ENCODE results near the gene PDE6H.

Gene PDE6H

DNA sequence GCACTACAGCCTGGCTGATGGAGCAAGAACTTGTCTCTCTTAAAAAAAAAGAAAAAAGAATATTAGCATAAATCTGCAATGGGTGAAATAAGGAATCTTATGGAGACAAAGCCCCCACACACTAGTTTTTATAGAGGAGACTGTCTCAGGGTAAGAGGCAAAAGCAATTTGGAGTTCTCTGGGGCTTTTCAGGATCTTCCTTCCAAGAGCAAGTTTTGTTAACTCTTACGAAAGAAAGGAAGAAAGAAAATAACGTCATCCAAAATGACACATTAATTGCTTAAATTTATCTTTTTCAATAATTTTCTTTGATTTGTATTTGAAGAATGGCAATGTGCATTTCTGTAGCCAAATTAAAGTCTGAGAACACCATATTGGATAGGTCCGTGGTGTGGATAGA lies 3.8 kb downstream of the PDE6H start:
- no peak for DNase-seq

DNA sequence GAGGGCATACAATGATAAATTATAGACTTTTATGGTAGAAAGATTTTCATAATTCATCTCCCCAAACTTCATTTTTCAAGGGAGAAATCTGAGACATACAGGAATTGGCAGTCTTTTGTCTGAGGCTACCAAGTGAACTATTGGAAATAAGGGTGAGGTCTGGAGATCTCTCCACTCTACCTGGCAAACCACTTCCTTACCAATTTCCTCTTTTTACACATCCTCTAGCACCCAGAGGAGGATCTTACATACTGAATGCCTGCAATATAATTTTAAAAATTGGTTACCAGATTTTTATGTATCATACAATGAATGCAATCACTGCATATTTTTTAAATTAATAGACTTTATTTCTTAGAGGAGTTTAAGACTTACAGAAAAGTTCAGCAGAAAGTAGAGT lies 6.6 kb downstream of the PDE6H start:
- DNase-seq = no peak

DNA sequence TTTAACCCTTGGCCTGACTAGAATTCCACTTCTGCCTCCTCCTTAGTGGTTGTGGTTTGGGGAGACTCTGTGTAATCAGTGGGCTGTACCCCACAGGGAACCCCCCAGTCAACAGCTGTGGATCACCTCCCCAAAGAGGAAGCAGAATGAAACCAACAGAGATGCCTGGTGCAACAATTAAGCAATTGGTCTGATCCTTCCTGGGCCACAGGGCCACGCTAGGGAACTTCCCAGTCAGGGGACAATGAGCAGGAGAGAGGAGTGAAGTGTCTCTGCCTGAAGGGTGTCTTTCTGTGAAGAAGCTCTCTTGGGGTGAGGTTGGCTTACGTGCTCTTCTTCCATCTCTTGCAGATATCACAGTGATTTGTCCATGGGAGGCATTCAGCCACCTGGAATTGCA lies 8.2 kb downstream of the PDE6H start:
- no peak for DNase-seq

DNA sequence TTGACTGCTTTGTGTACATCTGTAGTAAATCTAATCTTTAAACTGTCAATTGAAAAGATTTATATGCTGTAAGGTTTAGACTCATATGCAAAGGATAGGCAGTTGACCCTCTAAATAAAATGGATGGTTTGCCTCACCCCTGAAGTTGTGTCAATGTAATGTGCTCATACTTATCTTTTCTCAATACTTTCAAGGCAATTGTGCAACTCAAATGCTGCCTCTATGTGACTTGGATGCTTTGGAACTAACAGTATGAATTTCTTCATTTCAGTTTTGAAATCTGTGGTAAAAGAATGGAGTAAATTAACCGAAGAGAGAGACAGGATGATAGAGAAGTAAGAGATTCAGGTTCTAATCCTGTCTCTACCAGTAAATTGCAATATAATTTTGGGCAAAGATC lies 9.7 kb downstream of the PDE6H start:
- DNase-seq = no peak

DNA sequence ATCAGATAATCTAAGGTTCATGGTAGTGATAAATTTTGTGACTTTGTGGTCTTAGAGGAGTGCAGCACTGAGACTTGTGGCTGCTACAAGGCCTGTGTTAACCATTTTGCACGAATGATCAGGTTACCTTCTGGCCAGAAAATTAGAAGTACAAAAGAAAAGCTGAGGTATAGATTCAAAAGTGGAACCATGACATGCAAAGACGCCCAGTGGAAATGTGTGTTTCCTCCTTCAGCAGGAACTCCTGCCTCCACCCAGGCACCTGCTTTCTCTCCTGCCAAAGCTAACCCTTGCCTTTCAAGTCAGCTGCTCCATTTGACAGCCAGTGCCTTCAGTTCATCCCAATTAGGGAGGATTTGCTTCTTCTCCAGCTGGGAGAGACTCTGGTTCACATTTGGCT lies 10.1 kb downstream of the PDE6H start:
- no peak for DNase-seq

DNA sequence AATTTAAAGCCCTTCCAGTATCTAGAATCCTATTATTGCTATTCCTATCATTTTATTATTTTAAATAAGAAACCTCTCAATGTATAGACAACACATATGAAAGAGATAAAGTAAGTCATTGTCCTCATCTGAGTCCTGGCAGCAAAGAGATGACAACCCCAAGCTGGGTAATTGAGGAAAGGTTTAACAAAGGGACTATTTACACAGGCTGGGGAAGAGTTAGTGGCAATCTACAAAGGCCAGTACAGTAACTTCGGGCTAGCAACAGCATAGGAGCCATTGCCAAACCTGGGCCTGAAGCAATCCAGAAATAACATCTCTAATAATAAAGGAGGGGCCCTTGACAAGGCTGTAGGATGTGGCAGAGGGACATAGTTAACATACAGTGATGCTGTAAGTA lies 11.2 kb downstream of the PDE6H start:
- no peak for DNase-seq

DNA sequence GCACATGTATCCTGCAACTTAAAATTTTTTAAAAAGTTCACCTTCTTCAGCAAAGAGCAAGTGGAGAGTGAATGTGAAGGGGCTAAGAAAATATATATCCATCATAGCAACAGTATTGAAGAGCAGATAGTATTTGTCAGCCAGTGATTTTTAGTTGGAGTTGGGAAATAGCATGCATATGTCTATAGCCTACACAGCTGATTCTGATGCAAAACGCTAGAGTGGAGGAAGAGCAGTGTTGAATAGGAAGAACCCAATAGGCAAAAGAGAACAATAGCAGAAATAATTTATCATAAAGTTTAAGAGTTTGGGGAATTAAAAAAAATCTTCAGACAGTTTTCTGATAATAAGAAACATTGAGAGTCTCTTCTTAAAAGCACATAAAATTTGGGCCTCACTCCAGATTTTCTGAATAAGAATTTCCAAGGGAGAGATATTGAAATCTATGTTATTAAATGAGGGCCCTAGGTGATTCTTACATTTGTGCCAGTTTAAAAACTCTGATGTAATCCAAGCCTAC lies 12.0 kb downstream of the PDE6H start:
- DNase-seq = no peak

DNA sequence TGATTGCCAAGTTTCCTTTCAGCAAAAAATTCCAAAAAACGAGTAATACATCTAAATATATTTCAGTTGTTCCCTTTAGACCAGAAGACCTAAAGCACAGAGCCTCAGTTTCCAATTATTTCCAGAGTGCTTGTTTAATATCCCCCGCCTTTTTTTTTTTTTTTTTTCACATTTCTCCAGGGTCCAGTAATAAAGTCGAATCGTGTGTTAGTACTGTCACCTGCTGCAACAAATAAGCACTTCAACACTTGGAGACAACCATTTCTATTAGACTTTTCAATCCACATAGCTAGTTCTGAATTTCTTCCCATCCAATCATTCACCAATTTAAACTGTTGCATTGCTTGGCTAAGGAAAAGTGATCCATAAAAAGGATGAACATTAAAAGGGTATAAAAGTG lies 13.6 kb downstream of the PDE6H start:
- DNase-seq = no peak

DNA sequence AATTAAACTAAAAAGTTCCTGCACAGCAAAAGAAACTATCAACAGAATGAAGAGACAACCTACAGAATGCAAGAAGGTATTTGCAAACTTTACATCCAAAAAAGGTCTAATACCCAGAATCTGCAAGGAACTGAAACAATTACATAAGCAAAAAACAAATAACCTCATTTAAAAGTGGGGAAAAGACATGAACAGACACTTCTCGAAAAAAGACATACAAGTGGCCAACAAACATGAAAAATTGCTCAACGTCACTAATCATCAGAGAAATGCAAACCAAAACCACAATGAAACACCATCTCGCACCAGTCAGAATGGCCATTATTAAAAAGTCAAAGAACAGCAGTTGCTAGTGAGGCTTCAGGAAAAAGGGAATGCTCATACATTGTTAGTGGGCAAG lies 15.2 kb downstream of the PDE6H start:
- no peak for DNase-seq

DNA sequence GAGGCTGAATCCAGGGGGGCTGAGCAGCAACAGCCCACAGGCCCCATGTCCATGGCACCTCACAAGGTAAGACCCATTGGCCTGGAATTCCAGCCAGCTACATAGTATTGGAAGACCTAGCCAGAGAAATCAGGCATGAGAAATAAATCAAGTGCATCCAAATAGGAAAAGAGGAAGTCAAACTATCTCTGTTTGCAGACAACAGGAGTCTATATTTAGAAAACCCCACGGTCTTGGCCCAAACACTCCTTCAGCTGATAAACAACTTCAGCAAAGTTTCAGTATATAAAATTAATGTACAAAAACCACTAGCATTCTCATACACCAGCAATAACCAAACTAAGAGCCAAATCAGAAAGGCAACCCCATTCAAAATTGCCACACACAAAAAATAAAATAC lies 16.9 kb downstream of the PDE6H start:
- no peak for DNase-seq

DNA sequence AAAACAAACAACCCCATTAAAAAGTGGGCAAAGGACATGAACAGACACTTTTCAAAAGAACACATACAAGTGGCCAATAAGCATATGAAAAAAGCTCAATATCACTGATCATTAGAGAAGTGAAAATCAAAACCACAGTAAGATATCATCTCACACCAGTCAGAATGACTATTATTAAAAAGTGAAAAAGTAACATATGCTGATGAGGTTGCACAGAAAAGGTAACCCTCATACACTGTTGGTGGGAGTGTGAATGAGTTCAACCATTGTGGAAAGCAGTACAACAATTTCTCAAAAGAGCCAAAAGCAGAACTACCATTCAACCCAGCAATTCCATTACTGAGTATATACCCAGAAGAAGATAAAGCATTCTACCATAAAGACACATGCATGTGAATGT lies 18.2 kb downstream of the PDE6H start:
- no peak for DNase-seq

DNA sequence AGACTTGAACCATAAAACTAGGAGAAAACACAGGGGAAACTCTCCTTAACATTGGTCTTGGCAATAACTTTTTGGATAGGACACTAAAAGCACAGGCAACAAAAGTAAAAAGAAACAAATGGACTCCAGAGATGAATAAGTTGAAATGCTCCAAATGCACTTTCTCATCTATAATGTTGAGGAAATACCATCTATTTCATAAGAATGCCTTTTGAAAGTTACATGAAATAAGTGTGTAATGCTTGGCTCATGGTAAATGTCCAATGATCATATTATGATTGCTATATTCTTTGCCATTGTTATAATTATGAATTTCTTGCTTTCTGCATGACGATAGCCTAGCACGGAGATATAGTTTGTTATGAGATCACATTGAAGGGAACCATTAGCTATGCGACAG lies 19.8 kb downstream of the PDE6H start:
- DNase-seq = no peak

DNA sequence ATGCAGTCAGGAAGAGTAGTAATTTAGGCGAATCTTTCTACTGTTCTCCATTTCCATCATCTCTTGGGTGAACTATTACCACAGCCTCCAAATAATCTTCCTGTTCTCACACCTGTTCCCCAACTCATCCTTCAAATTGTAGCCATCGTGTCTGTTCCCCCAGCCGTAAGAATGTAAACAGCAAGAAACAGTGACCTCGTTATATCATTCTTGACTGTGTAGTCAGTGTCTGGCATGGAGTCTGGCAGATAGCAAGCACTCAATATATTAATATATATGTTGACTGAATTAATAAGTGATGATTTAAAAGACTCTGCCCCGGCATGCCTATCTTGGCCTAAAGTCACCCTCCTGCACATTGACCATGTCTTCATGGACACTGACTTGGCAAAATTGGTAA lies 20.3 kb downstream of the PDE6H start:
- no peak for DNase-seq

DNA sequence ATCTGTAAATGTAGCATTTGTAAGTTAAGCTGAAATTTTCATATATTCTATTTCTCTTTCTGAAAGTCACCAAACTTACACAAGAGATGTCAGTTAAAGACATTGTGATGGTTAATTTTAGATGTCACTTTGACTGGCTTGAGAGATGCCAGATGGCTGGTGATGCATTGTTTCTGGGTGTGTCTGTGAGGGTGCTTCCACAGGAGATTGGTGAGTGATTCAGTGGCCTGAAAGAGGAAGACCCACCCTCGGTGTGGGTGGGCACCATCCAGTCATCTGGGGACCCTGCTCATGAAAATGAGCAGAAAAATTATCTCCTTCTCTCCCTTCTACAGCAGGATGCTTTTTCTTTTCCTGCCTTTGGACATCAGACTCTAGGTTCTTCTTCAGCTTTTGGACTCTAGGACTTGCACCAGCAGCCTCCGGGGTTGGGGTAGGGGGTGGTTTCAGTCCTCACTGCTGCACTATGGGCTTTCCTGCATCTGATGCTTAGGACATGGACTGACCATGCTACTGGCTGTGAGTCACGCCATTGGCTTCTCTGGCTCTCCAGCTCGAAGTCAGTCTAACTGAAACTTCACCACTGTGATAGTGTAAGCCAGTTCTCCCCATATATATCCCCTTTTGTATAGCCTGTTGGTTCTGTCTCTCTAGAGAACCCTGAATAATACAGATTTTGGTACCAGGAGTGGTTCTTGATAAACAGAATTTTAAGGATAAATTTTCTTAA lies 20.9 kb downstream of the PDE6H start:
- no peak for DNase-seq

DNA sequence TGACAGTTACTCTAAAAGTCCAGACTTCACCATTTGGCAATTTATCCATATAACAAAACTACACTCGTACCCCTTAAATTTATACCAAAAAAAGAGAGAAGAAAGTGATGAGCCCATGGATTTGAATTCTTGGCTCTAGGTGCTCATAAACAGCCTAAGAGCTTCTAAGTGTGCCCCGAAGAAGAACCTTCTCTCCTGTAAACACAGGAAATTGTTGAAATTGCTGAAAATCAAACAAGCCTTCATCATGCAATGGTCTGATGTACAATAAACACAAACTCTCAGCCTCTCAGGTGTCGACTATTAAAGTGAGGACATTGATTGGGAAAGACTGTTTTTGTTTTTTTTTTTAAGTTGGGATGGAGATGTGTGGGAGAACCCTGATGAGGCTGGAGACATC lies 21.8 kb downstream of the PDE6H start:
- DNase-seq = no peak

DNA sequence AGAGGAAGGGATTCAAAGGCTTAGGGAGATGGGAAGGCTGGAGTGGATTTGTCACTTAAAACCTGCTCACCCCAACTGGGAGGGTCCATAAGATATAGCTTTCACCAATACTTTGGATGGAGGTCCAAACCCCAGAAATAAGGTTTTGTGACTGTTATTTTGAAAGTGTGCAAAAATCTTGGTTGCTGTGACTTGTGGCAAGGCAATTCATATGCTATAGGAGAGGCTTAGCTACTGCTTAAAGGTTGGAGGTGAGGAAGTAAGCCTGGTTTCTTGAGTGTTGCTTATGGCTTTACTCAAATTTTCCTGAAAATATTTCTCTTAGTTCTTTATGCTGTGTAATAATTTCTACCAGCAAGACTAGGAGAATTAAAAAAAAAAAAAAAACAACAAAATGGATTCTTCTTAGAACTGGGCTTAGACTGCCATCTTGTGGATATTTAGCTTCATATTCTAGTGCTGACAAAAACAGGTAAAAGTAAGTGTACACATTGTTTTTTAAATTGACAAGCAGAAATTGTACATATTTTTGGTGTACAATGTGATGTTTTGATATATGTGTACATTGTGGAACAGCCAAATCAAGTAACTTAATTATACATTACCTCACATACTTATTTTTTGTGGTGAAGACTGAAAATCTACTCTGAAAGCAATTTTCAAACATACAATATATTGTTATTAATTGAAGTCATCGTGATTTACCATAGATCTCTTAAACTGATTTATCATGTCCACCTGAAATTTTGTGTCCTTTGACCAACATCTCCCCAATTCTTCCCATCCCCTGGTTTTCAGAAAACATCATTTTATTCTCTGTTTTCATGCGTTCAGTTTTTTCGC lies 23.0 kb downstream of the PDE6H start:
- peak; percentile 49 for DNase-seq

DNA sequence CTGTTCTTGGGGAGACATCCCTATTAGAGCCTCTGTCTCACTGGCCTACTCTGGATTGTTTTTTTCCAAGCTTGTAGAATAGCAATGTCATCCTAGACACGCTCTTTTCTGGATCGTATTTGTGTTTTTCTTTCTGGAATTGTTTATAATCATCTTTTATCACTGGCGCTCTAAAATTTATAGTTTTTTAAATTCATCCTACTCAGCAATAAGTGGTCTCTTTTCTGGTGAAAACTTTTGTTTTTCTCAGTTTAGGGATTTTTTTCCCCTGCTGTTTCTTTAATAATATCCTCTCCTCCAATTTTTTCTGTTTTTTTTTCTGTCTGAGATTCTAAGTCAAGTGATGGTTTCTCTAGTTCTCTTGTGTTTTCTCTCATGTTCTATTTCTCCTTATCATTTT lies 25.2 kb downstream of the PDE6H start:
- no peak for DNase-seq

DNA sequence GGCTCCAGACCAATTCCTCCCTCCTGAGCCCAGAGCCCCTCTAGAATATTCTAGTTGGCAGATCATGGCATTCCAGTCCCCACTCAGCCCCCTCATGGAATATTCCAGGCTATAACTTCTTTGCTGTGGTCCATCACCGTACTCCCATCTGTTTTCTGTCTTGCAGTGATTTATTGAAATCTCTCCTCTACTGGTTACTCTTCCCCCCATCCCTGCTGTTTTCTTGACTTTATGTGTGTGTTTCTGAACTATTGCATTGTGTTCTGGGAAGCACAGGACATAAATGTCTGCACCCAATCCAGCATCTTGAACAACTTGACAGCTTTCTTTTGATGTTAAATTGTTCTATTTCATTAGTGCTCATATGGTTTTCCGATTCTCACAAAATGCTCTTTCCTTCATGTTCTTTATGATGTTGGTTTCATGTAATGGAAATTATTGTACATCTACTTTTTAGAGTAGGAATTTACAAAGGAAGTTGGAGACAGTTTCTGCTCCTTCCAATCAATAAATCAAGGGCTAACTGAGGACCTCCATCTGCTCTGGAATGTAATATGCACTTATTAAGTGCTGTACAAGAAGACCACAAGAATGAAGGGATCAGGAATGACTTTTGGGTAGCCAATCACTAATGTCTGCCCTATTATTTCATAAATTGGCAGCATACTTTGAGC lies 26.3 kb downstream of the PDE6H start:
- no peak for DNase-seq

DNA sequence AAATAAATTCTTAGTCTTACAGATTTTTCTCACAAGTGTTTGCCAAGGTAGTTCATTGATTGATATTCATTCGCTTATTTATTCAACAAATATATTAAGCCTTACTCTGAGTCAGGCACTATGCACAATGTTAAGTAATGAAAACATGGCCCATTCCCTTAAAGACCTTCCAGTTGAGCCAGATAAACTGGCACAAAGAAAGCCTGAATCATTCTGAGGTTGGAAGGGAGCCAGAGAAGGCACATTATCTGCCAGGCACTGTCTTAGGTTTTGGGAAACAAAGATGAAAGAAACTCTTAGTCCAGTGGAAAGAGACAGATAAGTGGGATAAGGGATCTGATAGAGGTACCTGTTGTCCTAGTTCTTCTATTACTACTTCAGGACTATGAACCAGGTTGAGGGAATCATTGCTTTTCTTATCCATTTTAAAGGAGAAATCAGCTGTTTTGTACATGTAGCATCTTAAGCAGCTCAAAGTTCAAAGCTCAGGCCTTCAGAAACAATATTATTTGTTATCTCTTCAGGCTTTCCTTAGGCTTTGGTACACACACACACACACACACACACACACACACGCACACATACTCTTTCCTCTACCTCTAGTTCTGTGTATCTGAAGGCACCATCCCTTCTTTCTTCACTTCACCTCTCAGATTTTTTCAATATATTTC lies 27.0 kb downstream of the PDE6H start:
- no peak for DNase-seq

DNA sequence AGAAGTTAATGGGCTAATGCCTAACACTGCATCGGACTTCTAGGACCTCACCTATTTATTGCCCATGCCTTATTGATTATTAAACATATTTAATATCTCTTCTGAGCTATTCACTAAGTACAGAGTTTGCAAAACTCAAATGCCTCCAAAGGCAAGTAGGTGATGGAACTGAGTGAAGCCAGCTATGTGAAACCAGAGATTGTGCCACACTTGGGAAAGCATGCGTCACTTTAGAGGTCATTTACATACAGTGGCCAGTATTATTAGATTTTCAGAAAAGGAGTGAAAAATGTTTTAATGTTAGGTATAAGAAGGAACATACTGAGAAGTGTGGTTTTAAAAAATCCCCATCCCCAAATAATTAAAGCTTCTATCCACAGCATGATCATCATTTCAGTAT lies 27.7 kb downstream of the PDE6H start:
- DNase-seq = no peak

DNA sequence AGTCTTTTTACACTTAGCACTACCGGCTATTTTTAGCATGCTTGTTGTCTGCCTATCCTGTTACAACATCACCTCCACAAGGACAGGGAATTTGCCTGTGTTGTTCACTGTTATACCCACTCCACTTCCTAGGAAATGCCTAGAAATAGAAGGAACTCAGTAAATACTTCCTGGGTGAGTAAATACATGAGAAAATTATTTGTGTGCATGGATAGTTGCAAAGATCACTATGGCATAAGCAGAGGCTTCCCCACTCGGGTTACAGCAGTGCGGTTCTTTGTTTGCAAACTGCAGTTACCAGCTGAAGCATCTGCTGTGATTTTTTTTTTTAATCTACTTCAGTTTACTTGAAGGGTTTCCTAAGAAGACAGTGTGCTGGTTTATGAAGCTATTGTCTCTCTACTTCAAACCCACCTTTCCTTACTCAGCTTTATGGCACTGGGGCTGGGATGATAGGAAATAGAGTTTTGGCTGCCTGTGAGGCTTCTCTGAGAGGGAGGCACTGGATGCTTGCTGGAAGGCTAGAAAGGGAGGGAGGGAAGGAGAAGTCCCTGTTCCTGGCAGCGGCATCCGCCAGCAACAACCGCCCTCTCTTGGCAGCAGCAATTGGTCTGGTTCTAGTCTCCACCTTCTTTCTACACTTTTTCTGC lies 29.0 kb downstream of the PDE6H start:
- DNase-seq = no peak

DNA sequence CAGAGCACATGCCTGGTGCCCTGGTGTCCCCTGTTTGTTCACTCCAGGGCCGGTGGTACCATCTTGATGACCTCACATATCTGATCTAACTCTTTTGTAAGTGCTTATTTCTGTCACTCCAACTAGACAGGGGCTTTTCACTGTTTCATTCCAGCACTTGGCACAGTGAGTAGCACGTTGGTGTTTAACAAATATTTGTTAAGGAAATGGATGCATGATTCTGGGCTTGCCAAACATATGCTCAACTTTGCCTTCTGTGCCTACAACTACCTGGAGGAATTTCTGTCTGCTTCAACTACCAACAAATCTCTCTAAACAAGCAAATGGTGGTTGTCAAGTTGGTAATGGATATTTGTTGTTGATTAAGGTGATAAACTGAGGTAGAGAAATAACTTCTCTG lies 31.6 kb downstream of the PDE6H start:
- DNase-seq = no peak

DNA sequence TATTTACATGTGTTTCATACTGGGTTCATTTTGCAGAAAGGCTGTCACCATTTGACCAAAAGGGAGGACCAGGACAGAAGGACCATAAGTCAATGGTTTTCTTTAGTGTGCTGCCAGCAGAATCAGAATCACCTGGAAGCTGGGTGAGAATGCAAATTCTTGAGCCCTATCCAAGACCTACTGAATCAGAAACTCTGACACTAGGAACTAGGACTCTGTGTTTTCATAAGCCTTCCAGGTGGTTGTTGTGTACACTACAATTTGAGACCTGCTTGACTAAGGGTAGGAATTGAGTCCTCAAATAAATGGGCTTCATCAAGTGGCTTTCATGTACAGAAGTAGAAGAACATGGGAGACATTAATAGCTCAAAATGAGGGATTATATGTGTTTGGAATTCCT lies 32.2 kb downstream of the PDE6H start:
- no peak for DNase-seq
